CD8-positive, alpha-beta memory T cell (primary cell): ENCODE measurements around the gene KRT5. TPM values are rescaled to one million over a fixed set of nuclear protein-coding genes. Genes with fewer than 3 reads are reported as not detected.
A peak's percentile ranks its signal among the peaks of the same experiment; 100 is the strongest.

Source experiments
- CTCF ChIA-PET: fragments of 350-600 bp; sonication (Branson Sonifier 250); formaldehyde crosslinking; loops from one replicate; lab custom pipeline; 2021; ENCODE audit warnings: antibody characterized with exemption; lab: Charles Lee
- POLR2A ChIA-PET: fragments of 350-600 bp; sonication (Branson Sonifier 250); formaldehyde crosslinking; loops from one replicate; lab custom pipeline; 2021; ENCODE audit warnings: antibody characterized with exemption; lab: Charles Lee
- DNase-seq, 5 donors: peaks; one replicate each; pipeline versions ENCODE4 v3.0.0 to v3.0.0-alpha.2; 2020 to 2022; ENCODE audit warnings: mixed read lengths in 1 of 5
- H3K27ac ChIP-seq: one replicate; pipeline ENCODE4 v1.7.0; 2013; ENCODE audit warnings: low read depth, mild to moderate bottlenecking, low read length, moderate library complexity
- H3K27me3 ChIP-seq: 2 replicates; pipeline ENCODE4 v1.7.0; 2013; ENCODE audit warnings: low read length, mild to moderate bottlenecking; ENCODE audit not compliant: insufficient read depth, poor library complexity, severe bottlenecking
- H3K36me3 ChIP-seq: 2 replicates; pipeline ENCODE4 v1.7.0; 2013; ENCODE audit warnings: mild to moderate bottlenecking, low read length, moderate library complexity; ENCODE audit not compliant: insufficient read depth
- H3K4me1 ChIP-seq: 2 replicates; pipeline ENCODE4 v1.7.0; 2013; ENCODE audit warnings: mild to moderate bottlenecking, low read length, moderate library complexity; ENCODE audit not compliant: insufficient read depth
- H3K4me3 ChIP-seq: 2 replicates; pipeline ENCODE4 v1.7.0; 2013; ENCODE audit warnings: mild to moderate bottlenecking, low read length
- H3K9me3 ChIP-seq: 2 replicates; pipeline ENCODE4 v1.7.0; 2013; ENCODE audit warnings: mild to moderate bottlenecking, low read length
- H3K27ac Mint-ChIP-seq, 8 donors: one replicate each; pipeline ENCODE4 v1.8.0; 2020 to 2021; ENCODE audit warnings: mixed read lengths in 8 of 8, mild to moderate bottlenecking in 6 of 8, inconsistent platforms in 3 of 8, moderate library complexity in 3 of 8
- H3K27me3 Mint-ChIP-seq, 2 donors: one replicate each; pipeline ENCODE4 v1.8.0; 2020 to 2021; ENCODE audit warnings: mixed read lengths in 2 of 2, mild to moderate bottlenecking in 1 of 2, moderate library complexity in 1 of 2
- H3K36me3 Mint-ChIP-seq, 3 donors: one replicate each; pipeline ENCODE4 v1.8.0; 2020 to 2021; ENCODE audit warnings: mixed read lengths in 3 of 3, inconsistent platforms in 1 of 3, mild to moderate bottlenecking in 1 of 3
- H3K4me1 Mint-ChIP-seq, 3 donors: one replicate each; pipeline ENCODE4 v1.8.0; 2020 to 2021; ENCODE audit warnings: mixed read lengths in 3 of 3, inconsistent platforms in 1 of 3, mild to moderate bottlenecking in 1 of 3
- H3K4me3 Mint-ChIP-seq, 7 donors: one replicate each; pipeline ENCODE4 v1.8.0; 2020 to 2021; ENCODE audit warnings: mixed read lengths in 7 of 7, mild to moderate bottlenecking in 6 of 7, moderate library complexity in 4 of 7, inconsistent platforms in 2 of 7
- H3K9me3 Mint-ChIP-seq, 5 donors: one replicate each; pipeline ENCODE4 v1.8.0; 2020 to 2022; ENCODE audit warnings: mixed read lengths in 5 of 5, mild to moderate bottlenecking in 3 of 5, moderate library complexity in 2 of 5, inconsistent platforms in 1 of 5
- polyA plus RNA-seq: library from polyadenylated mRNA; unstranded; fragments of 300-500 nt; fragmentation: Illumina TruSeq; gene quantifications from one replicate; pipeline ENCODE4 v1.2.3, GENCODE V29; 2021
- total RNA-seq, 2 experiments: library from RNA; stranded (reverse); gene quantifications; one replicate each; pipeline ENCODE4 v1.2.3, GENCODE V29; 2021

Gene KRT5
- total RNA-seq = not detected
- polyA plus RNA-seq = not detected

DNA sequence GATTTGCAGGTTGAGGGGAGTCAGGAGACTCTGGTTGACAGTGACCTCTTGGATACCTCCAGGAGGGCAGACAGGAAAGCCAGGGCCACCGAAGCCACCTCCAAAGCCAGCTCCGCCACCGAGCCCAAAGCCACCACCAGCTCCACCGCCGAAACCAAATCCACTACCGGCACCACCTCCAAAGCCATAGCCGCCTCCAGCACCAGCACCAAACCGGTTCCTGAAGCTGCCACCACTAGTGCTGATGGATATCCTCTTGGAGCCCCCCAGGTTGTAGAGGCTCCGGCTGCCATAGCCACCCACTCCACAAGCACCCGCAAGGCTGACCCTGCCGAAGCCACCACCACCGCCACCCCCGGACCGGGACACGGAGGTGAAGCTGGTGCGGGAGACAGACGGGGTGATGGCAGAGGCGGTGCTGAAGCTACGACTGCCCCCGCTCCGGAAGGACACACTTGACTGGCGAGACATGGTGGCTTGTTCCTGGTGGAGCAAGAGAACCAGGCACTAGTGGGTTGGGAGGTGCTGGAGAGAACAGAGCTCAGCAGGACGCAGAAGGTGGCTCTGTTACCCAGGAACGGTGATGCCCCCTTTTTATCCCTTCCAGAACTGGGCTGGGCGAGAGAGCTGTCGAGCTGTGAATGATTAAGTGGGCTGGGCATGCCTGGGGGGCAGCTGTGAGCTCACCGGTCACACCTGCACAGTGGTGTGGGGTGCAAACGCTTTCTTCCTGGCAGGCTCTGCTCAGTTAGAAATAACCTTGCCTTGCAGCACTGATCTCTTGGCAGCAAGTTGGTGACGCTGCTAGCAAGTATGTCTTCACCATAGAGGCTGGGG, at the start of gene KRT5:
TSS of gene KRT5 (minus strand) at position 569 of the 837 bp plus-strand sequence. CDS start at position 471, 98 bp downstream.
- Histone ChIP-seq H3K4me1 (no peaks in the 10 kb centered on the region), H3K9me3 (no peaks in the 10 kb centered on the region), H3K4me3 (no peak within 1 kb of the TSS), H3K36me3 (no peaks in the 10 kb centered on the region), H3K27me3 (no peaks in the 10 kb centered on the region), H3K27ac (no peak within 1 kb of the TSS)
- Mint-ChIP-seq H3K9me3 (no peaks in the 10 kb centered on the region), H3K4me3 (no peak within 1 kb of the TSS), H3K27me3 (peaks cover 6 to 20% of the 10 kb centered on the region in 2 donors), H3K36me3 (no peaks in the 10 kb centered on the region), H3K27ac (peak within 1 kb of the TSS in 1 of 8 donors; percentile 90), H3K4me1 (no peaks in the 10 kb centered on the region)
- POLR2A ChIA-PET = no interaction called here
- CTCF ChIA-PET = interaction anchor here (1.5 to 1.6 kb wide), 2 partner anchors 13 to 53 kb away, joined by 3 to 8 read pairs; no protein-coding TSS in a partner anchor
- DNase-seq = no peak

DNA sequence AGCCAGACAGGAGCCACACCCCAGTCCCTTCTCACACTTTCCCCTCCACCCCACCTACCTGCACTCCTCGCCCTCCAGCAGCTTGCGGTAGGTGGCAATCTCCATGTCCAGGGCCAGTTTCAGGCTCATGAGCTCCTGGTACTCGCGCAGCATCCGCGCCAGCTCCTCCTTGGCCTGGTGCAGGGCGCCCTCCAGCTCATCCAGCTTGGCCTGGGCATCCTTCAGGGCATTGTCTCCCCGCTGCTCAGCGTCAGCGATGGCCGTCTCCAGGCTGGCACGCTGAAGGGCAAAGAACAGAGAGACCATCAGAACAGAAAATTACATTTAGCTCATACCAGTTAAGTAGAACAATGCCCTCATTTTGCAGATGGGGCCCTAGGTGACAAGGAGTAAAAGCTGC, 47.9 kb upstream of the KRT5 start:
- peak overlapping the region in 4 of 8 donors; percentile 1 to 97 (median 89) for H3K27ac Mint-ChIP-seq
- H3K4me3 ChIP-seq = no peak overlapping the region
- peaks cover 0 to 2% (median 0%) of the 10 kb centered on the region in 3 donors for H3K36me3 Mint-ChIP-seq
- ChIA-PET CTCF (no interaction called here), POLR2A (no interaction called here)
- H3K4me3 Mint-ChIP-seq = peak overlapping the region in 1 of 7 donors; percentile 10
- H3K9me3 Mint-ChIP-seq = no peaks in the 10 kb centered on the region
- no peak overlapping the region for H3K27ac ChIP-seq
- H3K9me3 ChIP-seq = no peaks in the 10 kb centered on the region
- no peaks in the 10 kb centered on the region for H3K36me3 ChIP-seq
- no peak for DNase-seq
- H3K27me3 Mint-ChIP-seq = peaks cover 5 to 48% of the 10 kb centered on the region in 2 donors
- no peaks in the 10 kb centered on the region for H3K27me3 ChIP-seq
- peaks cover 15 to 34% (median 26%) of the 10 kb centered on the region in 3 donors for H3K4me1 Mint-ChIP-seq
- H3K4me1 ChIP-seq = peaks cover 24% of the 10 kb centered on the region

DNA sequence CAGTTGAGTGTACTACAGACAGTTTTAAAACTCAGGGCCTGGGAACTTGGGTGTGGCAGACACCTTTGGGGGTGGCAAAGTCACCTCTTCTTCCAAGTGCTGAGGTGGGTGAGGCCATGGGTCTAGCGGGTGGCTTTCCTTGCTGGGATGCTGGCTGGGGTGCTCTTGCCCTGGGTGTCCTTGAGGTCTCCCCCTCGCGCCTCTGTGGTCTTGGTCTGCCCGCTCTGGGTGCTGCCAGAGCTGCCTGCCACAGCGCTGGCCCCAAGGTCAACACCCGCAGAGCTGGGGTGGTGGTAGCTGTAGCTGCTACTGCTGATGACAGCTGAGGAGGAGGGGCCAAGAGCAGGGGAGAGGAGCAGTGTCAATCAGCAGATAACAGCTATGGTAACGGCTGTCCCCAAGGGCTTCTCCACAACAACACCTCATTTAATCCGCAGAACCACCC, 46.7 kb upstream of the KRT5 start:
- no peaks in the 10 kb centered on the region for H3K9me3 Mint-ChIP-seq
- peaks cover 15 to 34% (median 26%) of the 10 kb centered on the region in 3 donors for H3K4me1 Mint-ChIP-seq

DNA sequence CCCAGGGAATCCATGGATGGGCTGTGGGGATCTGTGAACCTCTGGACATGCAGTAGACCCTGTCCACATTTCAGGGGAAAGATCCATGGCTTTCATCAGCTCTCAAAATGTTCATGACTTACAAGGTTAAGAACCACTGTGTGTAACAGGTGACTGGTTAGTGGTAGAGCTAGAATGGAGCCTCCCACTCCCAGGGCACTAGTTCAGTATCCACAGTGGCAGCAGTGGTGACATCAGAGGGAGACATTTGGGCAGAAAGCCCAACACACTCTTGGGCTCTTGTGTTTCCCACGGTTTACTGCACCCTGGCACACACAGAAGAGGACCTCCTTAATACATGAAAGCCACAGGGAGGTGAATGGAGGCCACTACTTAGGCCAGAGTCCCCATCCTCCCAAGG, 44.4 kb upstream of the KRT5 start:
- H3K9me3 Mint-ChIP-seq = no peaks in the 10 kb centered on the region
- H3K4me3 Mint-ChIP-seq = no peak overlapping the region
- CTCF ChIA-PET = no interaction called here
- peak overlapping the region in 1 of 8 donors; percentile 43 for H3K27ac Mint-ChIP-seq
- H3K4me1 ChIP-seq = peaks cover 36% of the 10 kb centered on the region
- no peak overlapping the region for H3K4me3 ChIP-seq
- no peak for DNase-seq
- H3K36me3 Mint-ChIP-seq = peaks cover 0 to 2% (median 0%) of the 10 kb centered on the region in 3 donors
- H3K36me3 ChIP-seq = no peaks in the 10 kb centered on the region
- H3K27me3 Mint-ChIP-seq = peaks cover 10 to 32% of the 10 kb centered on the region in 2 donors
- no peak overlapping the region for H3K27ac ChIP-seq
- no peaks in the 10 kb centered on the region for H3K9me3 ChIP-seq
- no peaks in the 10 kb centered on the region for H3K27me3 ChIP-seq
- H3K4me1 Mint-ChIP-seq = peaks cover 27 to 45% (median 35%) of the 10 kb centered on the region in 3 donors
- POLR2A ChIA-PET = no interaction called here

More for the DNA sequence above, 46.7 kb upstream of the KRT5 start:
- Mint-ChIP-seq H3K27me3 (peaks cover 5 to 40% of the 10 kb centered on the region in 2 donors), H3K36me3 (peaks cover 0 to 2% (median 0%) of the 10 kb centered on the region in 3 donors), H3K4me3 (peak overlapping the region; percentile 4 to 77 (median 66)), H3K27ac (peak overlapping the region; percentile 79 to 97 (median 92))
- POLR2A ChIA-PET = interaction anchor here (0.6 kb wide), 1 partner anchor 11 kb away, joined by 4 read pairs; no protein-coding TSS in a partner anchor
- CTCF ChIA-PET = interaction anchor here (1.0 to 1.4 kb wide), 2 partner anchors 15 to 304 kb away, joined by 3 to 4 read pairs; no protein-coding TSS in a partner anchor
- Histone ChIP-seq H3K9me3 (no peaks in the 10 kb centered on the region), H3K27me3 (no peaks in the 10 kb centered on the region), H3K4me3 (no peak overlapping the region), H3K4me1 (peaks cover 24% of the 10 kb centered on the region), H3K27ac (peak overlapping the region; percentile 82), H3K36me3 (no peaks in the 10 kb centered on the region)
- peak; percentile 23 to 85 (median 75) for DNase-seq

DNA sequence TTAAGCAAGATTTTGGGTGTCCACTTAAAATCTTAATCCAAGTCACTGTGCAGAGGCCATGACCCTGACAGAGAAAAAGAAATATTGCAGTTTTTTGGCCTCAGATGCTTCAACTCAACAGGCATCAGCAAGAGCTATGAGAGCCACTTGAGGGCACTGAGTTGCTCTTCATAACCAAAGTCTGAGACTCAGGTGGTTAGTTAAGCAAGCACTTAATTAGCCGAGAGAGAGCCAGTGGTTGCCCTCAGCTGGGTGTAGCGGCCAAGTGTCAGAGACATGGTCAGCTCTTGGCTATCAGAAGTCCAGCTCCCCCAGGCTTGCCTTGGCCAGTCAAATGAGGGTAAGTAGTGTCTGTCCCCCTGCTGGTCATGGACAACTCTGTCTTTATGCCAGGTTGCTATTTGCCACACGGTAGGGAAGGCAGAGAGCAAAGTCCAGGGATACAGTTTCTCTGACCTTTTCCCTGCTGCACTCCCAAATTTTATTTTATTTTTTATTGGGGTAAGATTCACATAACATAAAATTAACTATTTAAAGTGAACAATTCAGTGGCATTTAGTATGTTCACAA, 41.8 kb upstream of the KRT5 start:
- POLR2A ChIA-PET = no interaction called here
- Histone ChIP-seq H3K4me3 (no peak overlapping the region), H3K27me3 (no peaks in the 10 kb centered on the region), H3K36me3 (no peaks in the 10 kb centered on the region), H3K27ac (no peak overlapping the region), H3K4me1 (peaks cover 25% of the 10 kb centered on the region), H3K9me3 (no peaks in the 10 kb centered on the region)
- Mint-ChIP-seq H3K9me3 (no peaks in the 10 kb centered on the region), H3K4me3 (no peak overlapping the region), H3K36me3 (peaks cover 0 to 2% (median 0%) of the 10 kb centered on the region in 3 donors), H3K27me3 (peaks cover 7 to 19% of the 10 kb centered on the region in 2 donors), H3K4me1 (peaks cover 34 to 52% (median 43%) of the 10 kb centered on the region in 3 donors), H3K27ac (peak overlapping the region in 1 of 8 donors; percentile 39)
- CTCF ChIA-PET = interaction anchor here (0.8 to 1.3 kb wide), 3 partner anchors 17 to 324 kb away, joined by 3 read pairs; no protein-coding TSS in a partner anchor
- DNase-seq = no peak

DNA sequence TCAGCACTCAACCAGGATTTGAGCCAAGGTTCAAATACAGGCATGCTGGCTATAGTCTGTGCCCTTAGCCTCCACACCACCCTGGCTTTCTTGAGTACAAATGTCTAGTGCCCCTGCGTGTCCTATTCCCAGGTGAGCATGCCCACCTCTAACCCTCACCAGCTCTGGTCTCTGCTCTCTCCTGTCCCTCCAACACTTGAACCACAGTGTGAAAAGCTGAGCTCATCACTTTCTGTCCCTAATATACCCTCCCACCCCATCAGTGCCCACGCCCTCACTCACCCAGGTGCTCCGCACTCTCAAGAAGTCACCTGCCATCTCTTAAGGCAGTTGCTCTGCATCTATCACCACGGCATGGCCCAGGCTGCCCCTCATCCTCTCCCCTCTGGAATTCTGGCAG, 39.8 kb upstream of the KRT5 start:
- ChIA-PET CTCF (interaction anchor here (1.2 to 1.9 kb wide), 2 partner anchors 16 to 22 kb away, joined by 3 to 5 read pairs; no protein-coding TSS in a partner anchor), POLR2A (no interaction called here)
- Histone ChIP-seq H3K27me3 (no peaks in the 10 kb centered on the region), H3K9me3 (no peaks in the 10 kb centered on the region), H3K4me3 (no peak overlapping the region), H3K27ac (no peak overlapping the region), H3K4me1 (peaks cover 36% of the 10 kb centered on the region), H3K36me3 (no peaks in the 10 kb centered on the region)
- no peaks in the 10 kb centered on the region for H3K9me3 Mint-ChIP-seq
- peaks cover 0 to 2% (median 0%) of the 10 kb centered on the region in 3 donors for H3K36me3 Mint-ChIP-seq
- H3K4me3 Mint-ChIP-seq = peak overlapping the region in 2 of 7 donors; percentile 34 to 59
- peaks cover 48 to 61% (median 51%) of the 10 kb centered on the region in 3 donors for H3K4me1 Mint-ChIP-seq
- H3K27ac Mint-ChIP-seq = peak overlapping the region; percentile 28 to 95 (median 70)
- no peak for DNase-seq
- H3K27me3 Mint-ChIP-seq = peaks cover 7 to 8% of the 10 kb centered on the region in 2 donors

DNA sequence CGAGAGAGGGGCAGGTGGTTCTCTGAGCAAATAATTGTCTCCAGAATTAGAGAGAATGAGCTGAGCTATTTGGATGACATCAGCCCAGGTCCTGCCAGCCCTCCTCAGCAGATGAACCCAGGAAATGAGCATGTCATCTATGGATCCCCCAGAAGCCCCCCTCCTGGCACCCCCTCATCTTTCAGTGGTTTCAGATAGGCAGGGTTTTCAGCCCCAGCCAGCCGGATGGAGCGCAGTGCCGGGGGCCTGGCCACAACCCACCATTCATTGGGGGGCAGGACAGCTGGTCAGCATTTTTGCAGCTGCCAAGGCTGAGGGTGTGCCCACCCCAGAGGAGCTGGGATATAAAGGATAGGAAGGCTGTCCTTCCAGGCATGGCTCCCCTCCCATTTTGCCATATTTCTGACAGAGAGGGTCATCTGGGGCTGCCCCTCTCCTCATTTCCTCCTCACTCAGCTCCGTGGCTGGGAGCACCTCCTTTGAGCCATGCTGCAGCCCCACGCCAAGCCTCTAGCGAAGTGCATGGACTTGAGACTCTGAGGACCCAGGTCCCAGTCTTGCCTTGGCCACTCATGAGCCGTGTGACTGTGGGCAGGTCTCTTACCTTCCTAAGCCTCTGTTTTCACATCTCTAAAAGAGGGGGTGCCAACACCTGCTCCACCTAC, 38.7 kb upstream of the KRT5 start:
- POLR2A ChIA-PET = no interaction called here
- Histone ChIP-seq H3K27ac (no peak overlapping the region), H3K9me3 (no peaks in the 10 kb centered on the region), H3K36me3 (no peaks in the 10 kb centered on the region), H3K4me1 (peaks cover 36% of the 10 kb centered on the region), H3K27me3 (no peaks in the 10 kb centered on the region), H3K4me3 (no peak overlapping the region)
- peak overlapping the region; percentile 35 to 95 (median 79) for H3K27ac Mint-ChIP-seq
- H3K4me3 Mint-ChIP-seq = peak overlapping the region in 6 of 7 donors; percentile 38 to 88 (median 66)
- CTCF ChIA-PET = no interaction called here
- peaks cover 0 to 2% (median 0%) of the 10 kb centered on the region in 3 donors for H3K36me3 Mint-ChIP-seq
- H3K4me1 Mint-ChIP-seq = peaks cover 49 to 70% (median 62%) of the 10 kb centered on the region in 3 donors
- peak in 3 of 5 donors; percentile 5 to 53 (median 19) for DNase-seq
- no peaks in the 10 kb centered on the region for H3K9me3 Mint-ChIP-seq
- peaks cover 4 to 6% of the 10 kb centered on the region in 2 donors for H3K27me3 Mint-ChIP-seq
